GM10266 (cell line): ENCODE results near the gene ZNF232.
"Not testable (repeated sequence)": the region's sequence is repeated elsewhere in the genome, so short reads cannot be mapped to it uniquely, and the experiment has no call there.

ENCODE experiments used
- DNase-seq: peaks from one replicate; pipeline ENCODE4 v3.0.0; 2012; ENCODE audit errors: extremely low spot score
- CTCF ChIP-seq: IDR thresholded peaks from 2 replicates; pipeline ENCODE4 v1.5.1; 2012; ENCODE audit warnings: mild to moderate bottlenecking, low read depth; ENCODE audit not compliant: control insufficient read depth, insufficient read depth; ENCODE audit errors: missing control alignments

The ZNF232 gene

DNA sequence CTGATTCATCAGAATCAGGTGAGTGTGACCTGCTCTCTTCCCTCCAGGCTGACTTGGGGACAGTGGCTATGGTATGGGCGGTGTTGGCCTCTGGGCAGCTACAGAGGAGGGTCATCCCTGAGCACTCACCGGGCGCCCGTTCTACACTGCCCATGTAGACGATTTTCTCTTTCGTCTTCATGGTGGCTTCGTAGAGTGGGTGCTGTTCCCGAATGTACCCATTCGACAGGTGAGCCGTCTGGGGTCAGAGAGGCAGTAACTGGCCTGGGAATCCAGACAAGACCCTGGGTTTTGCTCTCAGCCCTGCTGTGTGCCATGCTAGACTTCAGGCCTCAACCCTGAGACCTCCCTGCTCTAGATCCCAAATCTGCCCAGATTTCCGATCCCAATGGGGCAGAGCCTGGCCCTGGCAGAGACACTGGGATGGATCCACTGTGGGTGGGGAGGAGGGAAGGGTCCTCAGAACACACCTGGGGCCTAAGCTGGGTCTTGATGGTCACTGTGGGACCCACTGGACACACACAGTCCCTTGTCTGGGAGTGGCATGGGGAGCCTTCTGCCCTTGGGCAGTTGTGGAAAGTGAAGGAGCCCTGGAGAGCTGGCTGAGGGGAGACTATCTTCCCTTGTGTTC, 17.3 kb upstream of the ZNF232 start:
- no peak for DNase-seq
- TF ChIP-seq CTCF: no peak

DNA sequence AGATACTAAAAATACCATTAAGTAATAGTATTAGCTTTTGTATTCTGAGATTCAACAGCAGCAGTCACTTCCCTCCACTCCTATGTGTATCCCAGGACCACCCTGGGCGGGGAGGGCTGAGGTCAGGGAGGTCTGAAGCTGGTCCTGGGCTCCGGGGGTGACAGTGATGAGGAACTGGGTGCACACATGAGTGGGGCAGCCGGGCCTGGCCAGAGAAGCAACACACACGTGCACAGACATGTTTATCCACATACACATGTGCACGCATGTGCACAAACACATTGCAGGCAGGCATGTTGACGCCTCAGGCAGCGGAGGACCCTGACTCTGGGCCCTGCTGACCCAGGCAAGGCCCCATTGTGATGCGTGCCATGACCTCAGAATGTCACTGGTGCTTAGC, 16.7 kb upstream of the ZNF232 start:
- DNase-seq: not testable (repeated sequence)

DNA sequence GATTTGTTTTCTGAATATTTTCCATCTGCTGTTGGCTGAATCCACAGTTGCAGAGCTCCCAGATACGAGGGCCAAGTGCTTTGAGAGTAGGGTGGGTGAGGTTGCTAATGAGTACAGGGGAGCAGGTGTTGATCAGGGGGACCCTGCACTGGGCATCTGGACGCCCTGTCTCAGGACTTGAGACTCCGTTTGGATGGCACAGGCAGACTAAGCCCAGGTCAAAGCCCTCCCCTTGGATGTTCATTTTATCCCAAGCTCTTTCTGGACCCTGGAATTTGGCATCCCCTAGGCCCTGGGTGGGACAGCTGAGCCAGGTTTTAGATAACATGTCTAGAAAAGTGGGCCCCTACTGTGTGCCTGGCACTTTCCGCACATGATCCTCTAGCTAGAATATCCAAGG, 16.2 kb upstream of the ZNF232 start:
- no peak for DNase-seq

DNA sequence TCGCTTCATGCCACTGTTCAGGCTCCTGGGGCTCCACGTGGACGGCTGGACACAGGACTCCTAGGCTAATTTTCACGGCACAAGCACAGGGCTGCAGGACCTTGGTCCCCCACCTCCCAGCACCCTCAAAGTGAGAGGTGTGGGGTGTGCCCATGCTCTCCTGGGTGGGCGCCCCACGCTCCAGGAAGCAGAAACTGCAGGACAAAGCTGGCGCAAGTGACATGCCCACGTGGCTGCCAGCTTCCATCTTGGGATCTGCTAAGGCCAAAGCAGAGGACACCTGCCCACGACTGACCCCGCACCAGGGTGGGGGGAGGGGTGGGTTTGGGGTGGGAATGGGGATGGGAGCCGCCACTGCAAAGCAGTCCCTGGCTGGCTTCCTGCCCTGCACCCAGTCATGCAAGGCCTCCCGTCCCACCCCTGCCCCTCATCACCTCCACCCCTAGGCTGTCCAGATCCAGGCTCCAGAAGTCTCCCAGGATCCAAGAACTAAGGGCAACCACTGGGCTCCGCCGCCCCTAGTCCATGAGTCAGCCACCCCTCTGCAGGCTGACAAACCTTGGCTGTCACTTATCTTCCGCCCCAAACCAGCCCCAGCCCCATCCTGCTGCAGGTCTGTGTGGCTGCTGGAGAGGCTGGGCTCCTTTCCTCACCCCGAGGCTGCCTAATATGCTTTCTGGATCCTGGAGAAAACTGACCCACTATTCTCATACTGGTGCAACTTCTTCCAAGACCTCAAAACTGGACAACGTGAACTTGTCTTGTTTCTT, 15.2 kb upstream of the ZNF232 start:
- DNase-seq: no peak
- TF ChIP-seq CTCF: no peak

More for the DNA sequence above, 16.2 kb upstream of the ZNF232 start:
- TF ChIP-seq CTCF: no peak

- DNase-seq: not testable (repeated sequence)
Observed at GRCh38 chr17:5124896-5125295, 13.2 kb upstream of the ZNF232 start.

DNA sequence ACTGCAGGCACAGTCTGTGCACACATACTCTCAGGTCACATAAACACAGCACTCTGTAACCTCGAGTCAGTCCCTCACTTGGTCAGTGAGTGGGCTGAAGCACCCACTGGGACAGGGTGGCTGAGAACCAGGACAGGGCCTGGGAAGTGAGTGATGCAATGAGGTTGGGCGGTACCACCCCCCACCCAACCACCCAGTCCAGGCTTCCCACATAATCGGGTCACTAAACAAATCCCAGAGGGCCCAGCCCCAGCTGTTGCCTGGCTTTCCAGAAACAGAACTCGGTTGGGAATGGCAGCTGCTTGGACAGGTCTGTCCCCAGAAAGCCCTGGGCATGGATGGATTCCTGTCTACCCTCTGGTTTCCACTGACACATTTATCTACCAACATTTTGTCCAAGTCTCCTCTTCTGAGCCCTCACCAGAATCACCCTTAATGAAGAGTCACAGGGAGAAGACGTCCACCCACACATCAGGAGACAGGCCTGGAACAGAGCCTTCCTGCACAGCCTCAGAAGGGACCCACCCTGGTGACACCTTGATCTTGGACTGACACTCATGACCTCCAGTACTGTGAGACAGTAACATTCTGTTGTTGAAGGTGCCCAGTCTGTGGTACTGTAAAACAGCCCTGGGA, 12.6 kb upstream of the ZNF232 start:
- not testable (repeated sequence) for DNase-seq

DNA sequence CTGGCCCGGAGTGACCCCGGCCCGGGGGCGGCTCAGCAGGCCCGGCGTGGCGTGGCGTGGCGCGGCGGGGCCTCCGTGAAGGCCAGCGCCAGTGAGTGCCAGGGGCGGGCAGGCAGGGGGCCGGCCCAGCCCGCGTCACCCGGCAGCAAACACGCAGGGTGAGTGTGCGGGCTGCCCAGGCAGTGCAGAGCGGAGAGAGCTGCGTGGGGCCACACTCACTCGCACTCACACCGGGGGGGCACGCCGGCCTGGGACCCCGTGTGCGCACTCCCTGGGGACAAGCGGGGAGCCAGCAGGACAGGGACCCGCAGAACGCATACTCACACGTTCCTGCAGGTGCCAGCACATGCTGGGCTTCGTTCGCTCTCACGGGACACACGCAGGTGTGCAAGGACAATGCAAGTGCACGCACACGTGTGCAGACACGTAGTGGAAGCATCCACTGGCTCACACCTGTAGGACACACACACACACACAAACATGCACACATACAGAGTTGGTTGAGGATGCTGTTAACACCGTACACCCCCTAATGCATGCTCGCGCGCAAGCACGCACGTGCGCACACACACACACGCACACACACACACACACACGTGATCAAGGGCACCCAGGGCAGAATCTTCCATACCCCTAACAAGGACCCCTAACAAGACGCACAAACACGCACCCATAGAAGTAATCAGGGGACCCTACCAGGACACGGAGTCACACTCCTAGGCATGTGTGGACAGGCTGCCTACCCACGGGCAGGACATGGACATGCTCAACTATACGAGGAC, 11.9 kb upstream of the ZNF232 start:
- TF ChIP-seq CTCF: no peak
- DNase-seq: no peak

DNA sequence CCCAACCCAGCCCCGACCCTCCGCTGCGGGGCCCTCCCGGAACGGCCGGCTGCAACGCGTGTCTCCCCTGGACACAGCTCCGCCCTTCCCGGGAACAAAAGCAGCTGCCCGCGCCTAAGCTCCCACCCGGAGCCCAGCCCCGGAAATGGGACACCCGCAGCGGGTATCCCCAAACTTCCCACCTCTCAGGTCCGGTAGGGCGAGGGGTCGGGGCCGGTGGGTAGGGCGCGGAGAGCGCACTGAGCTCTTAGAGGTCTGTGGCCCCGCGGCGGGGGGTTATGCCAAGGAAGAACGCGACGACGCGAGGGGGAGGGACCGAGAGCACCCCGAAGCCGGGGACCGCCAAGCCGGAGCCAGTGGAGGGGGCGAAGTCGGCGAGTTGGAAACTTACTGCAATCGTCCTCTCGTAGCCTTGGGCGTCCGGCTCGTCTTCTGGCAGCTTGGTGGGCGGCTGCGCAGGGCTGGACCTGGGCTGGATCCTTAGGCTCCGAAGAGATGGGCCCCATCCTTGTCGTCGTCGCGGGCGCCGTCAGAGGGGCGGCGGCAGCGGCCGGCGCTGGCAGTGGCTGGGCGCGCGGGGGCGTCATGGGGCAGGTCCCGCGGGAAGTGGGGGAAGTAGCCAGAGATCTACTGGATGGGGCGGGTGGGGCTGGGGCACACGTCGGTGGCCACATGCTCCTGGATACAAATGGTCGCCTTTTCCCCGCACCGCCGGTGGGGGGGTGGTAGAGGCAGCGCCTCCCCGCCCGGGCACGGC, 11.1 kb upstream of the ZNF232 start:
- DNase-seq: no peak
- no peak for TF ChIP-seq CTCF

DNA sequence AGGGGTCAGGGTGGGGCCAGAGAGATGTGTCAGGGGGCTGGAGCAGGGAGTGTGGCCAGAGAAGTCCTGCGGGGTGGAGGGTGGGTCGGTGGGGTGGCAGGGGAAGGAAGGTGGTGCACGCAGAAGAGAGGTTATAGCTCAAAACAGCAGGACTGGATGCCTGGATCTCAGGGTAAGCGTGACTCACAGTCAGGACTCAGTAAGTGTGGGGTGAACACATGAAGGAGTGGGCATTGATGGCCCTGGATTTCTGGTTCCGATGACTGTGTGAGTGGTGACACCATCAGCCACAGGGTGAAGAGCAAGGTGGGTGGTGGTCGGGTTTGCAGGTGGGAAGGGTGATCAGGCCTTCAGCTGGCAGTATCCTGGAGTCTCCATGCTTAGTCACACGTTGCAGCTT, 10.4 kb upstream of the ZNF232 start:
- not testable (repeated sequence) for DNase-seq
